ENCODE data around the gene TTC34.

DNA sequence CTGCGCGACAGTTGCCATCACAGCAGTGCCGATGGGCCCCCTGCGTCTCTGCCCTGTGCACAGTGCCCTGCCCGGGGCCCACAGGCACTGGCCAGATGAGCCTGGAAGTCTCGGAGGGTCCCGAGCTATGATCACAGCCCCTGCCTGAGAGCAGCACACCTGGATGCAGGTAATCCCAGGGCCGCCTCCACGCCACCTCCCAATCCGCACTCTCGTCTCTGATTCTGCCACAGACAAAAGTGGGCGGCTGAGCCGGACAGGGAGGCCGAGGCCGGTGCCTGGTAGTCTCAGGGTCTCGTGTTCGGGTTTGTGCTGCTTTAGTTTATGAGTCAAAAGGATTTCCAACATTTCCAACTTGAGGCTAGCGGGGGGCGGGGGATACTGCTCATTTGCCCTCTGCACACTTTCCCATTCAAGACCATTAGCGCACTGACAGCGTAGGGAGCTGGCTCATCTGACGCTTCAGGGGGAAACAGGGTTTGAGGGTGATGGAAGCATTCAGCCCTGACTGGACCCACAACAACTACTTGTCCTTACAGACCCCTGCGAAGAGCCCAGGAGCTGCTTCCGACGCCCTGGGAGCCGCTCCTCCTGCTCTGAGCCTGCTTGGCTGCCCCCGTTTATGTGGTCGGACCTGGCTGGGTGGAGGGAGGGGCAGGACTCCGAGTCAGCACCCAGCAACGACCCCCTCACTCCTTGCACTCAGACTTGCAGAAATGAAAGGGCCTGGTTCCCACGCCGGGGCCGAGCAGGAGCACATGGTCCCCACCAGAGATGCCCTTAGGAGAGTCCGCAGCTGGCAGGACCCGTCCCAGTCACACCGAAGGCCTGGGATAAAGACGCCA lies 1.8 kb upstream of the TTC34 start:
- TF ChIP-seq, protein P1, sequence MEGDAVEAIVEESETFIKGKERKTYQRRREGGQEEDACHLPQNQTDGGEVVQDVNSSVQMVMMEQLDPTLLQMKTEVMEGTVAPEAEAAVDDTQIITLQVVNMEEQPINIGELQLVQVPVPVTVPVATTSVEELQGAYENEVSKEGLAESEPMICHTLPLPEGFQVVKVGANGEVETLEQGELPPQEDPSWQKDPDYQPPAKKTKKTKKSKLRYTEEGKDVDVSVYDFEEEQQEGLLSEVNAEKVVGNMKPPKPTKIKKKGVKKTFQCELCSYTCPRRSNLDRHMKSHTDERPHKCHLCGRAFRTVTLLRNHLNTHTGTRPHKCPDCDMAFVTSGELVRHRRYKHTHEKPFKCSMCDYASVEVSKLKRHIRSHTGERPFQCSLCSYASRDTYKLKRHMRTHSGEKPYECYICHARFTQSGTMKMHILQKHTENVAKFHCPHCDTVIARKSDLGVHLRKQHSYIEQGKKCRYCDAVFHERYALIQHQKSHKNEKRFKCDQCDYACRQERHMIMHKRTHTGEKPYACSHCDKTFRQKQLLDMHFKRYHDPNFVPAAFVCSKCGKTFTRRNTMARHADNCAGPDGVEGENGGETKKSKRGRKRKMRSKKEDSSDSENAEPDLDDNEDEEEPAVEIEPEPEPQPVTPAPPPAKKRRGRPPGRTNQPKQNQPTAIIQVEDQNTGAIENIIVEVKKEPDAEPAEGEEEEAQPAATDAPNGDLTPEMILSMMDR (IDR thresholded peaks at IDR 0.05), result no peak
- no peak for TF ChIP-seq EP300 (IDR thresholded peaks at IDR 0.05)
- no peak for TF ChIP-seq POLR2A (IDR thresholded peaks at IDR 0.05)

Measured in ovary (tissue), 3 donors.